ENCODE measurements around the gene ARCN1. TPM values are rescaled to one million over a fixed set of nuclear protein-coding genes. Genes with fewer than 3 reads are reported as not detected.
"Not testable (repeated sequence)": the region's sequence is repeated elsewhere in the genome, so short reads cannot be mapped to it uniquely, and the experiment has no call there.

ARCN1 gene
- total RNA-seq, 1 donor from 2014 or later = 73.9 TPM

DNA sequence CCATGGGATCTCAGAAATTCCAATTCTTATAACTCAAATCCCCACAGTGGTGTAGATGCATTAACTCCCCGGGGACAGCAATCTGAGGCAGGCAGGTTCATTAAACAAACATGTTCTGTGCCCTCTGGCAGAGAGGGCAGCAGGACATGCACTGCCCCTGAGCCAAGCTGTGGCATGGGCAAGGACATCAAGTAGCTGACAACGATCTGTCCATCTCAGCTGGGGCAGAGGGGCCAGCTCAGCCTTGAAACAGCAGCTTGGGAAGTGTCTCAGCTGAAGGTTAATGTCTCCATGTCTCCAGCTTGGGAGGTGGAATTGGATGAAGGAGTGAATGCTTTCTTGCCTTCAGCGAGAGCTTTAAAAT is 27.6 kb upstream of the ARCN1 start:
- DNase-seq = no peak

- no peak for DNase-seq
These were observed 26.7 kb upstream of the ARCN1 start for GRCh38 chr11:118545533-118545932.

- DNase-seq = no peak
These were observed 25.1 kb upstream of the ARCN1 start for GRCh38 chr11:118547132-118547531.

DNA sequence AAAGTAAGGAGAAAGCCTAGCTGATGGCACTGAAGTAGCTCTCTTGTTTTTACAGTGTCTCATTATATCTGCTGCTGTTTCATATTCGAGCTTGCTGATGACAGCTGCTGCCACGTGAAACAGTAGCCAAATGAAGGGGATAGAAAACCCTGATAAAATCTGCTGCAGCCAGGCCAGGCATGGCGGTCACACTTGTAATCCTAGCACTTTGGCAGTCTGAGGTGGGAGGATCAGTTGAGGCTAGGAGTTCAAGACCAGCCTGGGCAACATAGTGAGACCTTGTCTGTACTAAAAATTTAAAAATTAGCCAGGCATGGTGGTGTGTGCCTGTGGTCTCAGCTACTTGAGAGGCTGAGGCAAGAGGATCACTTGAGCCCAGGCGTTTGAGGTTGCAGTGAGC is 19.9 kb upstream of the ARCN1 start:
- DNase-seq = no peak

GRCh38 chr11:118560806-118561205 is 11.4 kb upstream of the ARCN1 start:
- DNase-seq = no peak

DNA sequence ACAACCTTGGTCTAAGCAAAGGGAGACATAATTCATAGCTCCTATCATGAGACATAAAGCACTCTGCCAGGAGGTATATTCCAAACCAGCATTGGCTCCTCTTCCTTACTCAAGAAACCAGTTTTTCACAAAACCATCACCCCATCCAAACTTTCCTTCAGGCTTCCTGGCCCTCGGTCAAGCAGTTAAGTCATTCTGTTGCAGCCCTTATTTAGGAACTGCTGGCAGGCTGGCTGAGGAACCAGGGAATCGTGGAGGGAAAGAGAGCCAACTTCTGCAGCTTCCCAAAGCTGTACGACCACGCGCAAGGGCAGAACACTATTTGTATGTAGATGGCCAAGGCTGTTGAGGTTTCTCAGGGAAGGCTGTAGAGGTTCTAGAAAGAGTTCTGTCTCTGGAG is 7.2 kb upstream of the ARCN1 start:
- DNase-seq = peak; percentile 17

GRCh38 chr11:118569670-118570069 is 2.5 kb upstream of the ARCN1 start:
- DNase-seq = no peak

DNA sequence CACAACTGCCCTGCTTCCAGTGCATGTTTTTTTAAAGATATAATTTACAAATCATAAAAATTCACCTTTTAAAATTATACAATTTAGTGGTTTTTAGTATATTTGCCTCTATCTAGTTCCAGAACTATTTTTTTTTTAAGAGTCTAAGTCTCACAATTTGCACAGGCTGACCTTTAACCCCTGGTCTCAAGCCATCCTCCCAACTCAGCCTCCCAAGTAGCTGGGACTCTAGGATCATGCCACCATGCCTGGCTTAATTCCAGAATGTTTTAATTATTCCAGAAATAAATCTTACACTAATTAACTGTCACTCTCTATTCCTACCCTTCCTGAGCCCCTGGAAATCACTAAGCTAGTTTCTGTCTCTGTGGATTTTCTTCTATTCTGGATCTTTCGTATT is 1.4 kb upstream of the ARCN1 start:
- DNase-seq = no peak

DNA sequence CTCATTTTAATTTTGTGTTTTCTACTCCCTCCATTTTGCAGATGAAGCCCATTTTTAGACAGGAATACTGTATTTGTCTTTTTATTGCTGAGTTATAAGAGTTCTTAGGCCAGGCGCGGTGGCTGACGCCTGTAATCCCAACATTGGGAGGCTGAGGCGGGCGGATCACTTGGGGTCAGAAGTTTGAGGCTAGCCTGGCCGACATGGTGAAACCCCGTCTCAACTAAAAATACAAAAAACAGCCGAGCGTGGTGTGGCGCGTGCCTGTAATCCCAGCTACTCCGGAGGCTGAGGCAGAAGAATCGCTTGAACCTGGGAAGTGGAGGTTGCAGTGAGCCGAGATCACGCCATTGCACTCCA is 528 bp upstream of the ARCN1 start:
- not testable (repeated sequence) for DNase-seq

GRCh38 chr11:118572981-118573550 is 857 bp downstream of the ARCN1 start:
- no peak for DNase-seq

GRCh38 chr11:118574636-118575035 is 2.4 kb downstream of the ARCN1 start:
- no peak for DNase-seq

DNA sequence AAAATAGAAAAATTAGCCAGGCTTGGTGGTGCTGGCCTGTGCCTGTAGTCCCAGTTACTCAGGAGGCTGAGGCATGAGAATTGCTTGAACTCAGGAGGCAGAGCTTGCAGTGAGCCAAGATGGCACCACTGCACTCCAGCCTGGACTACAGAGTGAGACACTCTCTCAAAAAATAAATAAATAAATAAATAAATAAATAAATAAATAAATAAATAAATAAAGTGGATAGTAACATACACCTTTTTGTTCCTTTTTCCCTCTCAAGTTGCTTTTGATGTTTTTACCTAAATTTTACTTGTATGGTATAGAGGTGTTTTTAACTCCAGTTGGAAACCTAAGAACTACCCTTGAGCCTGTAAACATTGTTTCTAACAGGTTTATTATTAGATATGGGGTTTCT is 5.8 kb downstream of the ARCN1 start:
- DNase-seq = not testable (repeated sequence)

DNA sequence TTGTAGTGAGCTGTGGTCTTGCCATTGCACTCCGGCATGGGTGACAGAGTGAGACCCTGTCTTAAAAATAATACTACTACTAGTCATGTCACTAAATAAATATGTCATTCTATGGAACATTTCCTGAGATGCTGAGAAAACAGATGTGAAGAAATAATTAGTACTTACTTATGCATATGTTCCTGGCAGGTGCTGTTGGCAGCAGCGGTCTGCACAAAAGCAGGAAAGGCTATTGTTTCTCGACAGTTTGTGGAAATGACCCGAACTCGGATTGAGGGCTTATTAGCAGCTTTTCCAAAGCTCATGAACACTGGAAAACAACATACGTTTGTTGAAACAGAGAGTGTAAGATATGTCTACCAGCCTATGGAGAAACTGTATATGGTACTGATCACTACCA is 8.8 kb downstream of the ARCN1 start:
- DNase-seq = no peak

DNA sequence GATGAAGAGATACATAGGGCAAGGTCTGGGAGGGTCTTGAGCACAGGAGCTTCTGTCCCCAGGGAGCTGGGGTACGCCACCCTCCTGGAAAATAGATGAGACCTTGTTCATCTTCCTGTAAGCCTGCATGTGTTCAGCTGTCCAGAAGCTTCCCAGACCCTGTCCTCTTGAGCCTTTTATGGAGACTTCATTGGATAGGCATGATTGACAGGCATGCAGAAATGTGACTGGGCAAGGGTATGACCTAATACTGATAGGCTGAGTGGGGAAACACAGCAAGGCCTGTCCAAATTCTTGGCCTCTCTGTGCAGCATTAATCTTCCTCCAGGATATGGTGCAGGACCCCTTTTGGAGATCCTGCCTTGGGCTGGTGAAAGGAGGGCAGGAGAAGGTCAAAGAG is 15.7 kb downstream of the ARCN1 start:
- no peak for DNase-seq

- DNase-seq = no peak
These were observed 20.6 kb downstream of the ARCN1 start for GRCh38 chr11:118592616-118593367.

- DNase-seq = not testable (repeated sequence)
These were observed 22.8 kb downstream of the ARCN1 start for GRCh38 chr11:118594984-118595383.

GRCh38 chr11:118596224-118597146 is 24.3 kb downstream of the ARCN1 start:
- DNase-seq = no peak

- DNase-seq = no peak
These were observed 25.3 kb downstream of the ARCN1 start for GRCh38 chr11:118597556-118597955.

- no peak for DNase-seq
These were observed 30.1 kb downstream of the ARCN1 start for GRCh38 chr11:118602331-118602730.

DNA sequence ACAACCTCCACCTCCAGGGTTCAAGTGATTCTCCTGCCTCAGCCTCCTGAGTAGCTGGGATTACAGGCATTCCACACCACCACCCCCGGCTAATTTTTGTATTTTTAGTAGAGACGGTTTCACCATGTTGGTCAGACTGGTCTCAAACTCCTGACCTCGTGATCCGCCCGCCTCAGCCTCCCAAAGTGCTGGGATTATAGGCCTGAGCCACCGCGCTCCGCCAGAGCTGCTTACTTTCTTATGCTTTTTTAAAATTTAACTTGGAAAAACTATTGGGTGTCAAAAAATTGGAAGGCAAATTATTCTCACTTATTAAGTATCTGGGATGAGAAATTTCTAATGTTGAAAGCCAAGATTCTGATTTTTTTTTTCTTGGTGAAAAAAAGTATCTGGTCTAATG is 31.5 kb downstream of the ARCN1 start:
- not testable (repeated sequence) for DNase-seq

DNA sequence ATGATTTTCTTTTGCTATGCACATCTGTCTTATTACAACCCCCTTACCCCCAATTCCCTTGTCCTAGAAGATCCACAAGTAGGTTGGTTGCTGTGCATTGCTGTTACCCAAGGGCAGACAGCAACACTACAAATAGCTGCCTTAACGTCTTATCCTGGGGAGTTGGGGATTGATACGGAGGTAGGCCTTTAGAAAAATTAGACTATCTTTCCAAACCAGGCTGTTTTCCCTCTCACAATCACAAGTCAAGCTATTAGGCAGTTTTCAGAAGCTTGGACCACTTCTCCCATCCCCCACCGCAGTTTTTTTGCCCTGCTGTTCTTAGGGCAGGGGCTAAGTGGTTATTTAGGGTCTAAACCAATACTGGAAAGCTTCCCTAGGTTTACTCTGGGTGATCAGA is 32.4 kb downstream of the ARCN1 start:
- no peak for DNase-seq

- no peak for DNase-seq
These were observed 33.1 kb downstream of the ARCN1 start for GRCh38 chr11:118605116-118605867.
